GM19240 (cell line): Measurements from ENCODE around the gene NFATC1.
"Not testable (repeated sequence)": the region's sequence is repeated elsewhere in the genome, so short reads cannot be mapped to it uniquely, and the experiment has no call there.

Experiments used
- DNase-seq: peaks from one replicate; pipeline ENCODE4 v3.0.0; 2011; ENCODE audit warnings: low spot score; ENCODE audit not compliant: insufficient read length

NFATC1 gene

DNA sequence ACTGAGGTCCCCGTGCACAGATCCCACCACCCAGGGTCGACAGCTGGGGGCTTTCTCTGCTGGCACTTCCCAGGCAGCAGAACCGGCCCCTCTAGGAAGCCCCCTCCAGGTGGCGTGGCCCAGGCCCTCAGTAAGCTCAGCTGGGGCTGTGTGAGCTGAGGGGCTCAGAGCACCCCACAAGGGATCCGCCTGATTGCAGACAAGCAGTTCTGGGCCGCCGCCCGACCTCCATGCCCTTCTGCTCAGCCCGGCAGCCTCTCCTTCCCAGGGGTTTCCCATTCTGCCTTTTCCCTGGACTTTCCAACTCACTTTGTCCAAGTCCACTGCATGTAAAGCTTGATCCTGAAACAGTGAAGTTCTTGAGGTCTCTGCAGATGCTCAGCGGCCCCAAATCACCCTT, 76.4 kb downstream of the NFATC1 start:
- no peak for DNase-seq

- DNase-seq: no peak
Measured at GRCh38 chr18:79472946-79473345, 77.2 kb downstream of the NFATC1 start.

- DNase-seq: no peak
Measured at GRCh38 chr18:79476031-79476917, 80.5 kb downstream of the NFATC1 start.

GRCh38 chr18:79476918-79477571, 81.3 kb downstream of the NFATC1 start:
- DNase-seq: no peak

GRCh38 chr18:79477711-79478483, 82.2 kb downstream of the NFATC1 start:
- no peak for DNase-seq

DNA sequence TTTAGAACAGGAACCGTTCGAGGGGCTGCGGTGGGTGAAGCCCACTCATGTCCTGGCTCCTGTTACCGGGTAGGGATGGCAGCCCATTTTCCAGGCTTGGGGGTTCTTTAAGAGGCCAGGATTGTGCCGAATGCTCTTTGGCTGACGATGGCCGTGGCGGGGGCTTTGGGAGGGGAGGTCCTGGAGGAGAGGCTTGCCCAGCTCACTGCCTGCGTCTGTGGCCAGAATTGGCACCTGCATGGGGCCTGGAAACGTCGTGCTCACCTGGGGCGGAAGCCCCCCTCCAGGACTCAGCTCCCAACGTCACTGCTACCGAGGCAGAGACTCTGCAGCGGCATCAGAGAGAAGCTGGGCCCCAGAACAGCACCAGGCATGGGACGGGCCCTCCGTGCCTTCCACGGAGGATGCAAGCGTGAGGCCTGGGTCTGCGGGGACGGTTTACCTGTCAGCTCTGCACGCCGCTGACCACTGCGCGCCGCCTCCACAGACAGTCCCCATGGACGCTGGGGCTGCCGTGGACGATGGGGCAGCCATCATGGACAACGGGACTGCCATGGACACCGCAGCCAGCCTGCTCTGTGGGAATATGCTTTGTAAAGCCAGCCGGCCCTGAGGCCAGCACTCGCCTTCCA, 82.9 kb downstream of the NFATC1 start:
- no peak for DNase-seq

DNA sequence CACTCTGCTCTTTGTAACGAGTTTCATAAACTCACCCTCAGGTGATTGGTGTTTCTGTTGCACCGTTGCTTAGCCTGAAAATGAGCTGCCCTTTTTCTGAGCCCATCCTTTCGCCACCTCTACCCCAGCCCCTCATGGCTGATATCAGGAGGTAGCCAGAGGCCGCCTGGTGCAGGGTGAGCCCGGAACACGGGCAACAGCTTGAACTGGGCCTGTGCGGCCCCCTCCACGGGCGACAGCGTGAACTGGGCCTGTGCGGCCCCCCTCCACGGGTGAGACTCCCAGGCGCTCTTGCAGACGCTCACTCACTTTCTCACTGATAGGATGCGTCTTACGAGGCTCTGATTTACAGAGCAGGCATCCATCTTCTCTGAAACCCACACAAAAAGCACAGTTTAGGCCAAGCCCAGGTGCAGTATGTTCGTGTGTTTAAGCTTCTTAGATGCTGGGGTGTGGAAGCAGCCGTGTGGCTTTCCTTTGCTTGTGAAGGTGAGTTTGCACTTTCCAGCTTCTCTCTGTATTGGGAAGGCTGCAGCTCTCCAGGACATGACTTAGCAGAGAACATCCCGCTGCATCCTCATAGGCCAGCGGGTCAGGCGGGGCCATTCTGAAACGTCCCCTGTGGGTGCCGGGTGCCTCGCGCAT, 83.5 kb downstream of the NFATC1 start:
- DNase-seq: no peak

DNA sequence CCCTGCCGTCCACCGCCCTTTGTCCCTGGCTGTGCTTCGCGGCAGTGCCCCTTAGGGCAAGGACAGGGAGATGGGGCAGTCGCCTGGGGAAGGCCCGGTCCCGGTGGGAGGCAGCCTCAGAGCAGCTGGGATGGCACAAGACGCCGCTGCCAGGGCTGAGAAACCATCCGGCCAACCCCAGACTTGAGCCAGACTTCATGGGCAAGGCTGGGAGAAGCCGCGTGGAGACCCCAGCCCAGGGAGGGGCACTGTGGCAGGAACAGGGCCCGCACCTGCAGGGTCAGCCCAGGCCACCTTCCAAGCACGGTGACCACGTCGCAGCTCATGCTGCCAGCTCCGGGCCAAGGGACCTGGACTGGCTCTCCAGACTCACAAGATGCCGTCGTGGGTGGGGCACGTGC, 84.0 kb downstream of the NFATC1 start:
- DNase-seq: no peak

DNA sequence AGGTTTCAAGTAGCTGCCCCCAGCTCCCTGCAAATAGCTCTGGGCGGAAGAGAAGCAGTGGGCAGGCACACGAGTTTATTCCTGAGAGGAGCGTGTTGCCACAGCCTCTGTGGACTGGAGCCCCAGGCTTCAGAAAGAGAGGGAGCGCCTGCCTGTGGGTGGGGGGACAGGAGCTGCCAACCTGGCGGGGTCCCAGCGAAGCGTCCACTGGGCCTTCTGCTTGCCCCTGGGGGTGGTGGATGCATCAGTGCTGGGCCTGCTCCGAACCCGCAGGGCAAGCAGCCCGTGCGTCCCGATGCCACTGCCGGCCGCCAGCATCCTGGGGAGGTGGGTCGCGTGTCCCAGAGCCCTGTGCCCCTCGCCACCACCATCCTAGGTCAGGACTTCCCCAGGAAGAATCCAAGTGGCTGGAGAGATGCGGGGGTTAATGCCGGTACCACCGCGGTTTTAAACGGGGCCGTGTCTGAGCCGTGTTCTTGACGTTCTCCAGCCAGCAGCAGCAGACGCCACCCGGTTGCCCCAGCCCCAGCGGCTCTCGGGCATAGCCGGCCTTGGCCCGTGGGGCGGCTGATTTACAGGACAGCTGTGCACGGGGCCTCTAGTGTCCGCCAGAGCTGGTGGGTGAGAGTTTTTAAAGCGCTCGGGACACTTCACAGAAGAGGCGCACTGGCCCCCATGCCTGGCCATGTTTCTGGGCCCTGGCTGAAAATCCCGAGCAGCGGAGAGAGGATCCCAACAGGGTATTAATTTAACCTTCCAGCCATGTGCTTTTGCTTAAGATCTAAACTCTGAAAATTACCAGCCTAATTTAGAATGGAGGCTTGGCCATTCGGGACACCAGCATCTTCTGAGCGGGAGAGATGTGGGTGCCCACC, 84.7 kb downstream of the NFATC1 start:
- no peak for DNase-seq

- DNase-seq: no peak
Measured at GRCh38 chr18:79481046-79481790, 85.5 kb downstream of the NFATC1 start.

DNA sequence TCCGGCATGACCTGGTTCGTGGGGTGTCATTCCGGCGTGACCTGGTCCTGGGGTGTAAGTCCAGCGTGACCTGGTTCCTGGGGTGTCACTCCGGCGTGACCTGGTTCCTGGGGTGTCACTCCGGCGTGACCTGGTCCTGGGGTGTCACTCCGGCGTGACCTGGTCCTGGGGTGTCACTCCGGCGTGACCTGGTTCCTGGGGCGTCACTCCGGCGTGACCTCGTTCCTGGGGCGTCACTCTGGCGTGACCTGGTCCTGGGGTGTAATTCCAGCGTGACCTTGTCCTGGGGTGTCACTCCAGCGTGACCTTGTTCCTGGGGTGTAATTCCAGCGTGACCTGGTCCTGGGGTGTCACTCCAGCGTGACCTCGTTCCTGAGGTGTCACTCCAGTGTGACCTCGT, 87.7 kb downstream of the NFATC1 start:
- DNase-seq: not testable (repeated sequence)

DNA sequence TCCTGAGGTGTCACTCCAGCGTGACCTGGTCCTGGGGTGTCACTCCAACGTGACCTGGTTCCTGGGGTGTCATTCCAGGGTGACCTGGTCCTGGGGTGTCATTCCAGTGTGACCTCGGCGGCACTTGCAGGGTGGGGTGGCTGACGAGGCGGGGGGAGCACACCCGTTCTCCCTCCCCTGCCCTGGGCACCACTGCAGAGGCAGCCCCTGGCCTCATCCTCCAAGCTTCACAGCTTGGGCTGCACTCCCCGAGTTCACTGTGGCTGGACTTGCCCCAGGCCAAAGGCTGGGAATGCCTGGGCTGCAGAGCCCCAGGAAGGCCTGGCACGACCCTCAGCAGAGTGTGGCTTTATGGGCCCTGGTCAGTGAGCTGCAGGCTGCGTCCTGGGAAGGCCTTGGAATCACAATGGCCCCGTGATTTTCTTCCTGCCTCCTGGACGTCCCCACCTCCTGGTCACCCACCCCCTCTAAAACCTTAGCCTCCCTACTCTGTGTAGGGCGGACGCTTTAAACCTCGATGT, 88.3 kb downstream of the NFATC1 start:
- no peak for DNase-seq

DNA sequence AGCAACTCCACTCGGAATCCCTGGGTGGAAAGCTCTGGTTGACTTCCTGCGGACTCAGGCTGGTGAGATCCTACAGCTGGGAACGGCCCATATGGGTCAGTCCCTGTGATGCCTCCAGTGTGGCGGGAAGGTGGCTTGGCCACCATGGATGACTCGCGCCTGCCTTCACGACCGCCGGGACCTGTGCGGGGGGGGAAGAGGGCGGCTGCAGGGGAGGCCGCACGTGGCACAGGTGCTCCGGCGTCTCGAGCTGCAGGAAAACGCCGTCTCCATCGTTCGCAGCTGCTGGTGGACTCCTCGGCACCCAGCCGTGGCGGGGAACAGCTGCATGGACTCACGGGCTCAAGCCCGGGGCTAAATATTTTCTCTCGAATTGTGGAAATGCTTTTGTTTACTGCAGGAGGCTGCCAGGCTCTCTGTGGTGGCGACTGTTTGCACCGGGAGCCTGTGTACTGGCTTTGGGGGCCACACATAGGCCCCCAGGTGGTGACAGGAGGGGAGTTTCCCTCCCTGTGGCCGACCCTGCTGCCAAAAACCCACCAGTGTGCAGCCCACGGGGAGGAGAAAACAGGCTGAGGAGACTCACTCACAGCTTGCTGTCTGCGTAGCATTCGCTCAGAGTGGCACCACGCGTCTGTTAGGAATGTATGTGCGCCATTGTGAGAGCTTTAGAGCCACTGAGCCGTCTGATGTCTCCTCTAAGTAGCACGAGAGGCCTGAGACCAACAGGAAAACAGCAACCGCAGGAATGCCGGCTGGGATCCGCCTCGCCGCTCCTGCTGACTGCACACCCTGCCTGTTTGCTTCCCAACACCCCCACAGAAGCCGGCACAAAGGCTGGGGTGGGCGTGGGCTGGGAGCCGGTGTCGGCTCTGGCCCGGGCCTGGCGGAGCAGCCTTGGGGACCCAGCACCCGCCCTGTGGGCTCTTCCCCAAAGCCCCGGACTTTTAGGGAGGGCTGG, 89.2 kb downstream of the NFATC1 start:
- no peak for DNase-seq

GRCh38 chr18:79485788-79486355, 90.1 kb downstream of the NFATC1 start:
- no peak for DNase-seq

DNA sequence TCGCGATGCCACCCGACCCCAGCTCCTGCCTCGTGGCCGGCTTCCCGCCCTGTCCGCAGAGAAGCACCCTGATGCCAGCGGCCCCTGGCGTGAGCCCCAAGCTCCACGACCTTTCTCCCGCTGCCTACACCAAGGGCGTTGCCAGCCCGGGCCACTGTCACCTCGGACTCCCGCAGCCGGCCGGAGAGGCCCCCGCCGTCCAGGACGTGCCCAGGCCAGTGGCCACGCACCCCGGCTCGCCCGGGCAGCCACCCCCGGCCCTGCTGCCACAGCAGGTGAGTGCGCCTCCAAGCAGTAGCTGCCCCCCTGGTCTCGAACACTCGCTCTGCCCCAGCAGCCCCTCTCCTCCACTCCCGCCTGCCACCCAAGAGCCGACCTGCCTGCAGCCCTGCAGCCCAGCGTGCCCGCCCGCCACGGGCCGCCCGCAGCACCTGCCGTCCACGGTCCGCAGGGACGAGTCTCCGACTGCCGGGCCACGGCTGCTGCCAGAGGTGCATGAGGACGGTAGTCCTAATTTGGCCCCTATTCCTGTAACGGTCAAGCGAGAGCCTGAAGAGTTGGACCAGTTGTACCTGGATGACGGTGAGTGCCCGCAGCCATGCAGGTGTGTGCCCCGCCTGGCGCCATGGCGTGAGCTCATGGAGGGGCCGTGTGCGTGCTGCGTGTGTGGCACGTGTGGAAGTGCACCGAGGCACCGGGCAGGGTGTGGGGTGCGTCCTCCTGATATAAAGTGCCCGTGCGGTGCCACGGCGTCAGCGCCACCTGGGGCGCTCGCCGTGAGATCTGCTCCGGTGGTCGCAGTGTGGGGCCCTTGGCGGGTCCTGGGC, 90.8 kb downstream of the NFATC1 start:
- DNase-seq: no peak

DNA sequence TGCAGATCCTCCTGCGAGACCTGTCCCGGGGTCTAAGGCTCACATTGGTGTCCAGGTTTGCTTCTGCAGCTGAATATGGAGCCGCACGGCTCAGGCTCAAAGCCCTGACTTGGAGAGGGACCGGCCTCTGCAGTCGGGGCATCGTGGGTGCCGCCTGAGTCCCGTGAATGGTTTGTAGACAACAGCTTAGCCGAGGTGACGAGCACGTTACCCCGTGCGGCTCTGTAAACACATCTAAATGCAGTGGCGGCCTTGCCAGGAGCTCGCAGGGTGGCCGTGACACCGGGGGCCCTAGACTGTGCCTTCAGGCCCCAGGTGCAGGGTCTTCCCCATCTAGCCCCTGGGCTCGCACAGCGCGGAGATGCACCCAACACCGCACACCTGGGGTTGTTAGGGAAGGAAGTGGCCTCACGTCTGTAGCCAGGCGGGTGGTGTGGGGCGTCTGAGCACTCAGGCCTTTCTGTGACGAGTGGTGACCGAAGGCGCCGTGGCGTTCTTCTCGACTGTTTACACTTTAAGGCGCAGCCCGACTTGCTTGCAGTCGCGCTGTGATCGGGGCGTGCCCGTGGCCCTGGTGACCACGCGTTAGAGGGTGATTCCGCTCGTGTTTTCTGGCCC, 91.6 kb downstream of the NFATC1 start:
- no peak for DNase-seq
